ENCODE measurements around the gene SEL1L3.

The SEL1L3 gene

GRCh38 chr4:25783126-25783525, 79.7 kb downstream of the SEL1L3 start:
- TF ChIP-seq CTCF (IDR thresholded peaks at IDR 0.05; ENCODE audit: insufficient read depth, low read length, poor library complexity, severe bottlenecking) (no peak), EZH2phosphoT487 (conservative IDR thresholded peaks at IDR 0.05; ENCODE audit: low read length) (no peak)
- no peak overlapping the region for H3K9ac ChIP-seq (ENCODE audit: low read length)
- peaks cover 85% of the 10 kb centered on the region for H3K36me3 ChIP-seq (ENCODE audit: low read length)
- H3K4me3 ChIP-seq (ENCODE audit: insufficient read depth, low read length, poor library complexity, severe bottlenecking): no peak overlapping the region
- H3K27ac ChIP-seq (ENCODE audit: low read depth, low read length): no peak overlapping the region
- no peak overlapping the region for H3K4me2 ChIP-seq (ENCODE audit: low read depth, low read length, poor library complexity, severe bottlenecking)
- no peak overlapping the region for H2AFZ ChIP-seq (ENCODE audit: low read depth, low read length, severe bottlenecking)
- H3K9me3 ChIP-seq (ENCODE audit: insufficient read depth, low read length): no peaks in the 10 kb centered on the region
- H3K9me2 ChIP-seq (replicated peaks; ENCODE audit: insufficient read depth, low read length): no peaks in the 10 kb centered on the region
- H3K27me3 ChIP-seq (ENCODE audit: low read length): no peaks in the 10 kb centered on the region
- H4K20me1 ChIP-seq (ENCODE audit: low read depth, low read length): no peaks in the 10 kb centered on the region; the same call in 1 of the 2 replicates
- H3K79me2 ChIP-seq (ENCODE audit: insufficient read depth, low read length): no peaks in the 10 kb centered on the region
- H3F3A ChIP-seq (ENCODE audit: insufficient read depth): peaks cover 31% of the 10 kb centered on the region

- no peak overlapping the region for H3K4me3 ChIP-seq (ENCODE audit: insufficient read depth, low read length, poor library complexity, severe bottlenecking)
- H3F3A ChIP-seq (ENCODE audit: insufficient read depth): peaks cover 38% of the 10 kb centered on the region
- no peak overlapping the region for H2AFZ ChIP-seq (ENCODE audit: low read depth, low read length, severe bottlenecking)
- no peaks in the 10 kb centered on the region; the same call in 1 of the 2 replicates for H4K20me1 ChIP-seq (ENCODE audit: low read depth, low read length)
- no peaks in the 10 kb centered on the region for H3K9me2 ChIP-seq (replicated peaks; ENCODE audit: insufficient read depth, low read length)
- peaks cover 86% of the 10 kb centered on the region for H3K36me3 ChIP-seq (ENCODE audit: low read length)
- H3K9me3 ChIP-seq (ENCODE audit: insufficient read depth, low read length): no peaks in the 10 kb centered on the region
- no peak overlapping the region for H3K27ac ChIP-seq (ENCODE audit: low read depth, low read length)
- TF ChIP-seq EZH2phosphoT487 (conservative IDR thresholded peaks at IDR 0.05; ENCODE audit: low read length) (no peak), CTCF (IDR thresholded peaks at IDR 0.05; ENCODE audit: insufficient read depth, low read length, poor library complexity, severe bottlenecking) (no peak)
- H3K9ac ChIP-seq (ENCODE audit: low read length): no peak overlapping the region
- H3K4me2 ChIP-seq (ENCODE audit: low read depth, low read length, poor library complexity, severe bottlenecking): no peak overlapping the region
- no peaks in the 10 kb centered on the region for H3K27me3 ChIP-seq (ENCODE audit: low read length)
- peaks cover 6% of the 10 kb centered on the region; the same call in 1 of the 2 replicates for H3K79me2 ChIP-seq (ENCODE audit: insufficient read depth, low read length)
These were observed 80.3 kb downstream of the SEL1L3 start for GRCh38 chr4:25782482-25782881.

DNA sequence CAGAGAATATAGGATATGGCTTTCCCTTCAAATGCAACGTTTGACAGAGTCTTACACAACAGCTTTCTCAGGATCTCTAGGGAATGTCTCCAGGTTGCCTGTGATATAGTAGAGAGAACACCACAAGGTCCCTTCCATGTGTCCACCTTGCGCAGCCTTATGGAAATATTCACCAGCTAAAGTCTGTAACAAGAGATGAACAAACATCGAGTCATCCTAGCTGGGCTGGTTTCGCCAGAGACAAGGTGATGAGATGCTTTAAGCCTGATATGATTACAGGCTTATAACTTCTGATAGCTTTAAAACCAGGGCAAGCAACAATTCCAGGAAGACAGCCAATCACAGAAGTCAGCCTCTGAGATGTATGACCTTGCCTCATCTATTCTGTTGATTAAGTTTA, 83.8 kb downstream of the SEL1L3 start:
- Histone ChIP-seq H4K20me1 (ENCODE audit: low read depth, low read length) (peaks cover 13% of the 10 kb centered on the region), H3F3A (ENCODE audit: insufficient read depth) (peaks cover 41% of the 10 kb centered on the region), H3K27me3 (ENCODE audit: low read length) (no peaks in the 10 kb centered on the region), H3K9me3 (ENCODE audit: insufficient read depth, low read length) (no peaks in the 10 kb centered on the region), H3K79me2 (ENCODE audit: insufficient read depth, low read length) (peaks cover 18% of the 10 kb centered on the region), H3K4me2 (ENCODE audit: low read depth, low read length, poor library complexity, severe bottlenecking) (no peak overlapping the region), H3K9me2 (replicated peaks; ENCODE audit: insufficient read depth, low read length) (no peaks in the 10 kb centered on the region), H3K36me3 (ENCODE audit: low read length) (peaks cover 88% of the 10 kb centered on the region), H3K4me3 (ENCODE audit: insufficient read depth, low read length, poor library complexity, severe bottlenecking) (no peak overlapping the region), H2AFZ (ENCODE audit: low read depth, low read length, severe bottlenecking) (no peak overlapping the region), H3K27ac (ENCODE audit: low read depth, low read length) (no peak overlapping the region), H3K9ac (ENCODE audit: low read length) (no peak overlapping the region)
- TF ChIP-seq CTCF (IDR thresholded peaks at IDR 0.05; ENCODE audit: insufficient read depth, low read length, poor library complexity, severe bottlenecking) (no peak), EZH2phosphoT487 (conservative IDR thresholded peaks at IDR 0.05; ENCODE audit: low read length) (no peak)

Measured in SU-DHL-6 (cell line).